Activated naive CD8-positive, alpha-beta T cell (primary cell): ENCODE results near the gene CCDC57.

Experiments
- H3K27ac Mint-ChIP-seq: one replicate; pipeline ENCODE4 v1.8.0; 2021; ENCODE audit warnings: mixed read lengths
- H3K27me3 Mint-ChIP-seq: one replicate; pipeline ENCODE4 v1.8.0; 2021; ENCODE audit warnings: mixed read lengths
- H3K36me3 Mint-ChIP-seq: one replicate; pipeline ENCODE4 v1.8.0; 2021; ENCODE audit warnings: mixed read lengths
- H3K4me1 Mint-ChIP-seq: one replicate; pipeline ENCODE4 v1.8.0; 2021; ENCODE audit warnings: low read depth, mixed read lengths
- H3K4me3 Mint-ChIP-seq: one replicate; pipeline ENCODE4 v1.8.0; 2021; ENCODE audit warnings: mild to moderate bottlenecking, mixed read lengths
- H3K9me3 Mint-ChIP-seq: one replicate; pipeline ENCODE4 v1.8.0; 2021; ENCODE audit warnings: low read depth, mixed read lengths

The CCDC57 gene

GRCh38 chr17:82098939-82099763 is 113.5 kb downstream of the CCDC57 start:
- H3K27ac Mint-ChIP-seq = peak overlapping the region; percentile 90
- H3K27me3 Mint-ChIP-seq = no peaks in the 10 kb centered on the region
- H3K9me3 Mint-ChIP-seq = no peaks in the 10 kb centered on the region
- no peaks in the 10 kb centered on the region for H3K36me3 Mint-ChIP-seq
- H3K4me3 Mint-ChIP-seq = peak overlapping the region; percentile 84
- H3K4me1 Mint-ChIP-seq = peaks cover 8% of the 10 kb centered on the region

GRCh38 chr17:82098169-82098938 is 114.3 kb downstream of the CCDC57 start, which contains the start of gene FASN:
Gene FASN (minus strand): TSS chr17:82098236. CDS start chr17:82096445, 1,791 bp downstream.
- peak within 1 kb of the TSS; percentile 79 for H3K4me3 Mint-ChIP-seq
- H3K4me1 Mint-ChIP-seq = peaks cover 8% of the 10 kb centered on the region
- no peaks in the 10 kb centered on the region for H3K27me3 Mint-ChIP-seq
- H3K36me3 Mint-ChIP-seq = no peaks in the 10 kb centered on the region
- no peaks in the 10 kb centered on the region for H3K9me3 Mint-ChIP-seq
- H3K27ac Mint-ChIP-seq = no peak within 1 kb of the TSS

- peak overlapping the region; percentile 40 for H3K4me3 Mint-ChIP-seq
- H3K27ac Mint-ChIP-seq = no peak overlapping the region
- H3K4me1 Mint-ChIP-seq = peaks cover 8% of the 10 kb centered on the region
- H3K9me3 Mint-ChIP-seq = no peaks in the 10 kb centered on the region
- no peaks in the 10 kb centered on the region for H3K27me3 Mint-ChIP-seq
- no peaks in the 10 kb centered on the region for H3K36me3 Mint-ChIP-seq
These were observed 114.8 kb downstream of the CCDC57 start for GRCh38 chr17:82097919-82098168.

- peaks cover 8% of the 10 kb centered on the region for H3K4me1 Mint-ChIP-seq
- no peak overlapping the region for H3K27ac Mint-ChIP-seq
- no peaks in the 10 kb centered on the region for H3K9me3 Mint-ChIP-seq
- H3K27me3 Mint-ChIP-seq = no peaks in the 10 kb centered on the region
- H3K4me3 Mint-ChIP-seq = peak overlapping the region; percentile 79
- H3K36me3 Mint-ChIP-seq = no peaks in the 10 kb centered on the region
These were observed 115.3 kb downstream of the CCDC57 start for GRCh38 chr17:82097184-82097918.

GRCh38 chr17:82096709-82097183 is 115.9 kb downstream of the CCDC57 start:
- Mint-ChIP-seq H3K4me3 (peak overlapping the region; percentile 79), H3K27ac (no peak overlapping the region), H3K27me3 (no peaks in the 10 kb centered on the region), H3K4me1 (peaks cover 8% of the 10 kb centered on the region), H3K9me3 (no peaks in the 10 kb centered on the region), H3K36me3 (no peaks in the 10 kb centered on the region)

GRCh38 chr17:82095777-82096708 is 116.6 kb downstream of the CCDC57 start:
- H3K36me3 Mint-ChIP-seq = no peaks in the 10 kb centered on the region
- H3K27ac Mint-ChIP-seq = no peak overlapping the region
- peak overlapping the region; percentile 79 for H3K4me3 Mint-ChIP-seq
- no peaks in the 10 kb centered on the region for H3K9me3 Mint-ChIP-seq
- peaks cover 7% of the 10 kb centered on the region for H3K4me1 Mint-ChIP-seq
- H3K27me3 Mint-ChIP-seq = no peaks in the 10 kb centered on the region

- no peaks in the 10 kb centered on the region for H3K36me3 Mint-ChIP-seq
- H3K27me3 Mint-ChIP-seq = no peaks in the 10 kb centered on the region
- H3K9me3 Mint-ChIP-seq = no peaks in the 10 kb centered on the region
- peak overlapping the region; percentile 61 for H3K4me3 Mint-ChIP-seq
- no peak overlapping the region for H3K27ac Mint-ChIP-seq
- H3K4me1 Mint-ChIP-seq = peaks cover 5% of the 10 kb centered on the region
These were observed 117.5 kb downstream of the CCDC57 start for GRCh38 chr17:82094931-82095776.

GRCh38 chr17:82092995-82093751 is 119.5 kb downstream of the CCDC57 start:
- Mint-ChIP-seq H3K4me3 (no peak overlapping the region), H3K27ac (no peak overlapping the region), H3K4me1 (peaks cover 2% of the 10 kb centered on the region), H3K9me3 (no peaks in the 10 kb centered on the region), H3K27me3 (no peaks in the 10 kb centered on the region), H3K36me3 (no peaks in the 10 kb centered on the region)

- no peaks in the 10 kb centered on the region for H3K27me3 Mint-ChIP-seq
These were observed 120.0 kb downstream of the CCDC57 start for GRCh38 chr17:82092628-82092994.

GRCh38 chr17:82092094-82092586 is 120.5 kb downstream of the CCDC57 start:
- Mint-ChIP-seq H3K27ac (no peak overlapping the region), H3K36me3 (no peaks in the 10 kb centered on the region), H3K4me3 (no peak overlapping the region), H3K4me1 (peaks cover 2% of the 10 kb centered on the region), H3K9me3 (no peaks in the 10 kb centered on the region), H3K27me3 (no peaks in the 10 kb centered on the region)

More at GRCh38 chr17:82092628-82092994, 120.0 kb downstream of the CCDC57 start:
- Mint-ChIP-seq H3K9me3 (no peaks in the 10 kb centered on the region), H3K4me1 (peaks cover 2% of the 10 kb centered on the region), H3K4me3 (no peak overlapping the region), H3K27ac (no peak overlapping the region), H3K36me3 (no peaks in the 10 kb centered on the region)

GRCh38 chr17:82091264-82092066 is 121.2 kb downstream of the CCDC57 start:
- H3K27ac Mint-ChIP-seq = no peak overlapping the region
- H3K4me1 Mint-ChIP-seq = peaks cover 2% of the 10 kb centered on the region
- no peaks in the 10 kb centered on the region for H3K9me3 Mint-ChIP-seq
- H3K4me3 Mint-ChIP-seq = no peak overlapping the region
- no peaks in the 10 kb centered on the region for H3K36me3 Mint-ChIP-seq
- no peaks in the 10 kb centered on the region for H3K27me3 Mint-ChIP-seq

GRCh38 chr17:82090549-82091263 is 121.9 kb downstream of the CCDC57 start:
- no peaks in the 10 kb centered on the region for H3K36me3 Mint-ChIP-seq
- no peaks in the 10 kb centered on the region for H3K4me1 Mint-ChIP-seq
- no peaks in the 10 kb centered on the region for H3K9me3 Mint-ChIP-seq
- H3K27me3 Mint-ChIP-seq = no peaks in the 10 kb centered on the region
- no peak overlapping the region for H3K27ac Mint-ChIP-seq
- no peak overlapping the region for H3K4me3 Mint-ChIP-seq
